Caco-2 (cell line): Measurements from ENCODE around the gene RPL32. TPM values are rescaled to one million over a fixed set of nuclear protein-coding genes. Genes with fewer than 3 reads are reported as not detected.

ENCODE experiments used
- BruUV-seq: library from RNA; stranded (reverse); fragments of 400-500 nt; replicated peaks from 2 replicates; lab custom pipeline; 2021; lab: Mats Ljungman, UMichigan
- CTCF ChIA-PET: fragments of 300-600 bp; sonication (Branson Sonifier 250); formaldehyde crosslinking; loops from one replicate; lab custom pipeline; 2022; ENCODE audit warnings: antibody characterized with exemption; lab: Charles Lee
- POLR2A ChIA-PET: fragments of 300-600 bp; sonication (Branson Sonifier 250); formaldehyde crosslinking; loops from one replicate; lab custom pipeline; 2022; ENCODE audit warnings: antibody characterized with exemption; lab: Charles Lee
- DNase-seq, 2 experiments: peaks; one replicate each; pipeline versions ENCODE4 v3.0.0 to v3.0.0-alpha.2; 2020 to 2022
- H3K27me3 ChIP-seq: replicated peaks from 2 replicates; pipeline ENCODE4 v1.6.0; 2011; ENCODE audit warnings: low read length; ENCODE audit not compliant: control insufficient read depth, insufficient read depth
- H3K36me3 ChIP-seq: 2 replicates; pipeline ENCODE4 v1.5.1; 2011; ENCODE audit warnings: low read length; ENCODE audit not compliant: control insufficient read depth, insufficient read depth
- H3K4me1 ChIP-seq: fragments of 250-450 bp; sonication (Bioruptor Pico); 2 replicates; pipeline ENCODE4 v1.5.1; 2020; ENCODE audit warnings: mild to moderate bottlenecking
- H3K4me3 ChIP-seq: 2 replicates; pipeline ENCODE4 v1.5.1; 2011; ENCODE audit warnings: low read depth, mild to moderate bottlenecking, control low read depth, low read length
- H3K9me3 ChIP-seq: fragments of 250-450 bp; sonication (Bioruptor Pico); 2 replicates; pipeline ENCODE4 v1.5.1; 2020; ENCODE audit warnings: mild to moderate bottlenecking, moderate library complexity
- H3K27ac Mint-ChIP-seq: one replicate; pipeline ENCODE4 v1.8.0; 2022; ENCODE audit warnings: mixed read lengths; ENCODE audit not compliant: unreplicated experiment
- H3K27me3 Mint-ChIP-seq: one replicate; pipeline ENCODE4 v1.8.0; 2022; ENCODE audit warnings: mixed read lengths; ENCODE audit not compliant: insufficient read depth, unreplicated experiment
- H3K36me3 Mint-ChIP-seq: one replicate; pipeline ENCODE4 v1.8.0; 2022; ENCODE audit warnings: mild to moderate bottlenecking, mixed read lengths; ENCODE audit not compliant: insufficient read depth, unreplicated experiment
- H3K4me1 Mint-ChIP-seq: one replicate; pipeline ENCODE4 v1.8.0; 2022; ENCODE audit warnings: low read depth, mixed read lengths; ENCODE audit not compliant: unreplicated experiment
- H3K4me3 Mint-ChIP-seq: one replicate; pipeline ENCODE4 v1.8.0; 2022; ENCODE audit warnings: mild to moderate bottlenecking, moderate library complexity, mixed read lengths; ENCODE audit not compliant: unreplicated experiment
- H3K9me3 Mint-ChIP-seq: one replicate; pipeline ENCODE4 v1.8.0; 2022; ENCODE audit warnings: mixed read lengths; ENCODE audit not compliant: unreplicated experiment
- CTCF ChIP-seq, 2 experiments: fragments of 200-600 bp in 1 of 2; IDR thresholded peaks; 1 replicate in 1 of 2; 2 replicates in 1 of 2; pipeline versions ENCODE4 v1.5.1 to v1.8.0; 2011 to 2022; ENCODE audit warnings: antibody characterized with exemption in 1 of 2, control low read depth in 1 of 2, inconsistent platforms in 1 of 2, low read depth in 1 of 2, low read length in 1 of 2, mild to moderate bottlenecking in 1 of 2, moderate library complexity in 1 of 2; ENCODE audit not compliant: insufficient read depth in 1 of 2, severe bottlenecking in 1 of 2, unreplicated experiment in 1 of 2
- intact Hi-C: fragments of 100-400 bp; cut with micrococcal nuclease; formaldehyde crosslinking; loops from one replicate; pipeline ENCODE4 v1.10.0; 2022; ENCODE audit not compliant: unreplicated experiment
- total RNA-seq: library from RNA; stranded (reverse); gene quantifications from 2 replicates; pipeline ENCODE4 v1.2.3, GENCODE V29; 2022

The RPL32 gene
- total RNA-seq, 1 experiment from 2014 or later: 1,713 TPM

- Mint-ChIP-seq H3K27ac (no peak overlapping the region), H3K27me3 (peaks cover 6% of the 10 kb centered on the region), H3K4me1 (peaks cover 6% of the 10 kb centered on the region), H3K36me3 (peaks cover 5% of the 10 kb centered on the region), H3K9me3 (no peaks in the 10 kb centered on the region), H3K4me3 (no peak overlapping the region)
- Histone ChIP-seq H3K4me3 (no peak overlapping the region), H3K9me3 (no peaks in the 10 kb centered on the region), H3K27me3 (no peaks in the 10 kb centered on the region), H3K4me1 (no peaks in the 10 kb centered on the region), H3K36me3 (no peaks in the 10 kb centered on the region)
- DNase-seq: no peak
- no TSS peak for BruUV-seq
- CTCF ChIA-PET: no interaction called here
- no peak for TF ChIP-seq CTCF (IDR thresholded peaks at IDR 0.05; ENCODE audit: insufficient read depth in 1 of 2, low read depth in 1 of 2, low read length in 1 of 2, severe bottlenecking in 1 of 2, unreplicated experiment in 1 of 2)
- intact Hi-C loops: no loop called here
- POLR2A ChIA-PET: no interaction called here
These were observed 56.3 kb downstream of the RPL32 start for GRCh38 chr3:12785096-12785495.

Other genes with a start within 250 kb of the RPL32 start
- 93.6 and 98.7 TPM in 2 replicates for gene RAF1, start 177.4 kb downstream of the RPL32 start, total RNA-seq
- gene TMEM40, start 82.3 kb downstream of the RPL32 start, total RNA-seq: 0.86 and 1.0 TPM in 2 replicates
- gene CAND2, start 44.9 kb downstream of the RPL32 start, total RNA-seq: not detected in 2 replicates
- 33.7 and 40.0 TPM in 2 replicates for gene IQSEC1, start 231.9 kb upstream of the RPL32 start, total RNA-seq